D721Med (cell line): ENCODE data around the gene C6.

Experiments
- DNase-seq: peaks from one replicate; pipeline ENCODE4 v3.0.0; 2011; ENCODE audit warnings: low spot score; ENCODE audit not compliant: insufficient read length
- FAIRE-seq: peaks from 2 replicates; lab custom pipeline; 2011; peaks lifted over from hg19 to GRCh38; lab: Jason Lieb, UNC
- CTCF ChIP-seq: IDR thresholded peaks from 2 replicates; pipeline ENCODE4 v1.5.1; 2012; ENCODE audit warnings: mild to moderate bottlenecking, control low read depth; ENCODE audit not compliant: insufficient read depth; ENCODE audit errors: missing control alignments

C6 gene

GRCh38 chr5:41112486-41113455, 100.6 kb downstream of the C6 start:
- no peak for FAIRE-seq
- TF ChIP-seq CTCF: no peak
- DNase-seq: no peak

- TF ChIP-seq CTCF: no peak
- FAIRE-seq: no peak
- no peak for DNase-seq
These were observed 104.1 kb downstream of the C6 start for GRCh38 chr5:41109186-41109585.

- no peak for TF ChIP-seq CTCF
- FAIRE-seq: no peak
- no peak for DNase-seq
These were observed 111.0 kb downstream of the C6 start for GRCh38 chr5:41102341-41102740.

GRCh38 chr5:41097642-41098041, 115.7 kb downstream of the C6 start:
- FAIRE-seq (no peak), DNase-seq (no peak)
- TF ChIP-seq CTCF: no peak

GRCh38 chr5:41095324-41096101, 117.8 kb downstream of the C6 start:
- DNase-seq: no peak
- no peak for FAIRE-seq
- TF ChIP-seq CTCF: no peak

- no peak for TF ChIP-seq CTCF
- DNase-seq (no peak), FAIRE-seq (no peak)
These were observed 118.5 kb downstream of the C6 start for GRCh38 chr5:41094871-41095270.
